Right renal pelvis (tissue), 4 donors: ENCODE measurements around the gene MAPT. TPM values are rescaled to one million over a fixed set of nuclear protein-coding genes. Genes with fewer than 3 reads are reported as not detected.
"Not testable (repeated sequence)": the region's sequence is repeated elsewhere in the genome, so short reads cannot be mapped to it uniquely, and the experiment has no call there.

Source experiments
- DNase-seq, 4 donors: peaks; one replicate each; pipeline ENCODE4 v3.0.0-alpha.2; 2013; ENCODE audit warnings: low read depth in 4 of 4, low spot score in 3 of 4, missing footprints in 1 of 4
- polyA plus RNA-seq, 4 donors: library from polyadenylated mRNA; unstranded; fragments of 120-200 nt; gene quantifications; one replicate each; pipeline ENCODE4 v1.2.1, GENCODE V29; 2013; ENCODE audit not compliant: insufficient read length in 4 of 4

MAPT gene
- polyA plus RNA-seq, 4 donors, result 8.8 to 12.7 (median 10.3) TPM

DNA sequence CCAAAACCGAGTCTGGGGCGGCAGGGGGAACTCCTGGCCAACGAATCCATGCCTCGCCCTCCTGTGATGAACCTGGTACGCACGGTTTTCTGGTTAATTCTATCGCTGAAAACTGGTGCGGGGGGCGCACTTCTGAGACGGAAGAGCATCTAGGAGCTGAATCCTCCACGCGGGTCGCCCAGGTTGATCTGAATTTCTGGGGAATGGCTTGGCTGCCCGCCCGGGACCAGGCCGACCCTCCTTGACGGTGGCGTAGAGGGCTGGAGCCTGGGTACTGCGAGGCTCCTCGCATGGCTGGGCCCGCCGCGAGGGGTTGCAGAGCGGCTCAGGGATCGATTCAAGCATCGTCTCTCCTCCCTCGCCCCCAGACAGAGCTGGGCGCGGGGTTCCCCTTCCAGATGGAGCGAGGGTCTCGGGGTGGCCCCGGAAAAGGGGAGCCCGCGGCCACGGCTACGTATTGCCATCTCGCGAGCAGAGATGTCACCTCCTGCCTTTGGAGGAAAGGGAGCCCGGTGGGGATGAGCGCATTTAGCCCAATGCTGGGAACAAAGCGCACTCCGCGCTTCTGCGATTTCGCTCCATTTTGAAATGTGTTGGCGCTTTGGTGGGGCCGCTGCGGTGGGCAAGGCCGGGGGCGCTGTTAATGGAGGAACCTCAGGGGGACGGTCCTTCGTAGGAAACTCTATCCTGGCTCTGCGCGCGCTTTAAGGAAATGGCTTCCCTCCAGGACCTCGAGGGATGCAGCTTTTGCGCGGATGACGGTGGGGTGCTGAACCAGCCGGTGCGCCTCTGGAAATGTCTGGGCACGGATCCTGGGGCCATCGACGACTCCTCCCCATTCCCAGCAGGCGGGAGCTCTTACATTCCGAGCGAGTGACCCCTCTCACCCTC, 2.7 kb downstream of the MAPT start:
- no peak for DNase-seq

DNA sequence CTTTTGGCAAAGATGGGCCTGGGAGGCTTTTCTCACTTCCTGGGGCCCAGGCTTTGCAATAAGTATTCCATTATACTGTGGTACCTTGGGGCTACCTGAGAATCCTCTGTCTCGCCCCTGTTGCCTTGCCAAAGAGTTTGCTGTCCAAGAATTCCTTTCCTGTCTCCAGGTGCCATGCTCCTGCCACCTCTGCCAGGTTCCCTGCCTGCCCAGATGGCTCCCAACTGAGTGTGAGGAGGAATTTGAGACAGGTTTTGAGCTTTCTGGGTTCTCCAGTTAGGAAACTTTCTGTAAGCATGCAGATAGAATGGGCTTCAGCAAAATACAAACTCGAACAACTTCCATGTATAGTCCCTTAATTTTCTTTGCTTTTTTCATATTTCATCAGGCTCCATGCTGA, 5.8 kb downstream of the MAPT start:
- DNase-seq, result no peak

DNA sequence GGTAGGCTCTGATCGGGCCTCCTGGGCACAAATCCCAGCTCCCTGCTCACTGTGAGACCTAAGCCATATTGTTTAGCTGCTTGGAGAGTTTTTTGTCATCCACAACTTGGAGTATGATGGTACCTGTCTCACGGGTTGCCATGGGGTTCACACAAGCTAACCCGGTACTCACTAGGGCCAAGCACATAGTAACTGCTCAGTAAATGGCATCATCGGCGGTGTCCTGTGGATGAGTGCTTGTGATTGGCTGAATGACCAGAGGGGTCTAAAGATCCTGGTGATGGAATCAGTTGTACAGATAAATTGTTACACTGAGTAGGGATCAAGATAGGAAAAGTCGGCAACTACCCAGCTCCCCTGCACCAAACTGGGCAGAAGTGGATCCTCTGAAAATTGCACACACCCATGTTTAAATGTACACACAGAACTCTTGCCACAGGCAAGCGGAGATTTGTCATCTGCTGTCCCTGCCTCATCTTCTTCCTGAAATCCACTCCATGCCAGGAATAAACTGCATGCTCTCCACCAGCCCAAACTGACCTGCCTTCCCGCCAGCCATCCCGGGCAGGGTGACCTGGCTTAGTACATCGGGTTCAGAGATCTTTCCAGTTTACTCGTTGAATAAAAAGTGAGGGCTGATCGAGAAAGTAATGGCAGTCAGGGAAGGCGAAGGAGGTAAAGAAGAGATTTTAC, 6.5 kb downstream of the MAPT start:
- no peak for DNase-seq

DNA sequence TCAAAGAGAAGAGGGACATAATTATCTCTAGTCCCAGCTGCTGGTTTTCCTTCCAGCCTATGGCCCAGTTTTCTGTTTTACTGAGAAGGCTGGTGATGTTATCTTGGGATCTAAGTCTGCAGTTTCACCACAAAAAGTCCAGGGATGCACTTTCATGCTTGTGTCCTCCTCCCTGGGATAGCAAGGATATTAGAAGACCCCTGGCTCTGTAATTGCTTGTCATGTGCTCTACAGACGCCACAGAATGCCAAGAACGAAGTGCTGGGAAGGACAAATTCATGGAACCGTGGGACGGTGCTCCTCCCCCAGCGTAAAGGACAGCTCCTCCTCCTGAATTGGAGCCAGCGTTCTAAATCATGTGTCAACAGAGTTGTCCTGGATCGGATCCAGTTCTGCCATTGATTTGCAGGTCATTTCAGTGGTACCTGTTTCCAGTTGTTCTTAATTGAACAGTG, 8.6 kb downstream of the MAPT start:
- no peak for DNase-seq

DNA sequence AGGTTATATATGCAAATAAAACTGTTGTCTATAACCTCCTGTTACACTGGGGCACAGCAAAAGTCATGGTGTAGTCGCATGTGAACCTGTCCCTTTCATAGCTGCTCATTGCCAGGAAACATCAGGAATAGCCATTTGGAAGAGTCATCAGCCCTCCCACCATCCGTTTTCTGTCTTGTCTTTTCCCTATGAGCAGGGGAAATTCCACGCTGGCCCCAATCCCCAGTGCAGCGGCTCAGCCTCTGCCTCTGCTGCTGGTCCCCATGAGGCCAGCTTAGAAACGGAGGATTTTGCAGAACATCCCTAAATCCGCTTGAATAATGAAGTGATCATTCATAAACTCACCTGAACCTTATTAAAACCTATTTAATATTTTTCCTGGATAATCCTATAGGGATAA, 10.5 kb downstream of the MAPT start:
- DNase-seq, result no peak

DNA sequence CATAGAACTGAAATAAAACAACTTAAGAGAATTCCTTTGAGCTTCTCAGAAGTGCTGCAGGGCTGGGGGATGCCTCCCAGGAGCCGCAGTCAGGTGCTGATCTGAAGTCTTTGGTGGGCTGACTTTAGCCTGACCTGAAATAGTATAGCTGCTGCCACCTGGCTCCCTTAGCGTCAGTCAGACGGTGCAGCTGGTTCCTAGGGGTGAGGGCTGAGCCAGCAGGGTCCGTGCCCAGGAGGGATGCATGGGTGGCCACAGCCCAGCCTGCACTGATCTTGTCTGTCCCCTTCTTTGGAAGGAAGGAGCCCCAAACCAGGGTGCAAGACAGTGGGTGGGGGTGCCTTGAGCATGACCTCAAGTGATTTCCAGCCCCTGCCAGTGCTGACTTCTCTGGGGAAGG, 11.5 kb downstream of the MAPT start:
- DNase-seq, result no peak

DNA sequence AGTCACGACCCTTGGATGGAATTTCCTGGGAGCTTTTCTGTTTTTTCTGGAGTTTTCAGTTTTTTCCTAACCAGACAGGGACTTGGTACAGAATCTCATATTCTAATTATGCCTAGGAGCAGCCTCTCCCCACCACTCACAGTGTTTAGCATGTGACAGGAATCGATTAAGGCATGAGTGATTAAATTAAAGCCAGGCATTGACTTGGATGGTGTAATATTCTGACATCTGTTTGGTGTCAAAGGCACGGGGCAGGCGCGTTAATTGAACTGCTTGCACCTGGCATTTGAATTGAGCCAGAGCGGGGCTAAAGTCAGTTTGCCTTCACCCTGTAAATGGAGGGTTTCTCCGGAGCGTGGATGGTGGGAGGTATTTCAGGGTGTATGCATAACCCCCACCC, 11.9 kb downstream of the MAPT start:
- DNase-seq, result no peak

DNA sequence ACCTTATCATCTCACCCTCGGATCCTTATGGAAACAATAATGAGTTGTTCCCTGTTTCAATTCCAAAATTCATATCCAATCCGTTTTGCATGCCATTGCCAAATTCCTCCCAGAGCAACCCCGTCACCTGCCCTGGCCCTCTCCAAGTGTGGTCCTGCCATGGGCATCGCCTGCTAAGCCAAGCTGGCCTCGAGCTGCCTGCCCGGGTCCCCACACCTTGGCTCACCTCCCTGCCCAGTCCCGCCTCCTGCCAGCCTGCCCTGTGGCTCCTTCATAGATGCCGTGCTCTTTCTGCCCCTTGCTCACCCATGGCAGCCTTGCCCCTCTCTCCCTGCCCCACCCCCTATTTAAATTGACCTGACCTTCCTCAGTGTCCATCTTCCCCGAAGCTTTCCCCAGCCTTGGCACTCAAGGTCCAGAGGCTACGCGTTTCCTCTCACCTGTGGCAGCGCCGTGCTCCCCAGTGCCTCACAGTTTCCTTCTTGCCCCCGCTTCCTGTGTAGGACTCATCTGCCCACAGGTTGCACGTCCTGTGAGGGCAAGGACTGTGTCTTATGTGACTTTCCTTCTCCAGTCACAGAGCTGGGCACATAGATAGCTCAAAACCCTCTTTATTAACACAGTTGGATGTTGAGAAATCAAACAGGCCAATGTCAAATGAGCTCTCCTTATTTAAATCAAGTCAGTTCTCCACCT, 12.7 kb downstream of the MAPT start:
- no peak for DNase-seq

DNA sequence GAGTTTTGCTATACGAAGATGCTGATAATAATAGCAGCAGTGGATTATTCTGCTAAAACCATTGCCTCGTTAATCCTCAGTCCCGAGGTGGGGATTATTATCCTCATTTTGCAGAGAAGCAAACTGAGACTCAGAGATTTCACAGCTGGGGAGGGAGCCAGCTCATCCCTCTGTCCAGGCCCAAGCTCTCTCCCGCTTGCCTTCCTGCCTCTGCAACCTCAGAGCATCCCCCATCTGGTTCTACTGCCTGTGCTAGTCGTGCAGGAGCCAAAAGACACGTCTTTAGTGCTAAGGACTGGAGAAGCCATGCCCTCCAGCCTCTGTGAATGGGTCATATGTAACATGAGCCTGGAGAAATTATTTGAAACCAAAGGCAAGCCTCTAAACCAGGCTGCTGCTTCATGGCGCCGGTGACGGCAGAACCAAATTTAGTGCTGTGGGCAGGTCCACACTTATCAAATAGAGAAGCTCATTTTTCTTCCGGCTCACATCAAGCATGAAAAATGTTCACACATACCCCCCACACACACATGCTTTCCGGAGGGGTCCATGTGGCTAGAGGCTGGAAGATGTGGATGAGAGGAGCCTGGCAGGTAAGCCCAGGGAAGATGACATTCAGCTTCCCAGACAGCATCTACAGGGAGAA, 13.5 kb downstream of the MAPT start:
- no peak for DNase-seq

DNA sequence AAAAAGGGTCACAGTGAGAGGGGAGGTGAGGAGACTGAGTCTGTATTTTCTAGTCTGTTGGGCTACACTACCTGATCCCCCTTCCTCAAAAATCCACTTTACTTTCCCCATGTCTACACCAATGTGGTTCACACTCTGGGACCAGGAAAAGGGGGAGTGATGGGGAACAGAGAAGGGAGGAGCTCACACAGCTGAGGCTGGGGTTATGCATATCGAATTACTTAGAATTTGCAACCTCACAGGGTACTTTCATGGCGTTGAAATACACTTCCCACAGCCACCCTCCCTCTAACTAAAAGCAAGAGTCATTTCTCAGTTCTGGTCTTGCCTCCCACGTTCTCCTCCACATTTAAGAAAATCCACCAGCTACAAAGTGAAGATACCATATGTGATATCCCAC, 14.1 kb downstream of the MAPT start:
- DNase-seq, result no peak

DNA sequence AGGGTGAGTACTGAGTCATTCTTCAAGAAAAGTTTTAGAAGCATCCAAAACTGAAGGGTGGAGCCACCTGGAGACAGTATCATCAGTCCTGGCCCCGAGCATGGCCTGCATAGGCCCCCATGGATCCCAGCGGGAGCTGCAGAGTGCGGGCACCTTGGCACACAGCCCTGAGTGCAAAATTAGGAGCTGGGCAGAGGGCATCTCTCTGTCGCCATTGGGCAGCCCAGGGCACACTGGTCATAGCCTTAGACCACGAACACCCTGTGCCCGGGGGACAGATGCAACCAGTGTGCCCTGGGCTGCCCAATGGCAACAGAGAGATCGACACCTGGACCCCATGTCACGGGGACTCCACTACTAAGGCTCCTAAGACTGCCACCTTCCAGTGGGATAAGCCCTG, 14.6 kb downstream of the MAPT start:
- DNase-seq, result no peak

DNA sequence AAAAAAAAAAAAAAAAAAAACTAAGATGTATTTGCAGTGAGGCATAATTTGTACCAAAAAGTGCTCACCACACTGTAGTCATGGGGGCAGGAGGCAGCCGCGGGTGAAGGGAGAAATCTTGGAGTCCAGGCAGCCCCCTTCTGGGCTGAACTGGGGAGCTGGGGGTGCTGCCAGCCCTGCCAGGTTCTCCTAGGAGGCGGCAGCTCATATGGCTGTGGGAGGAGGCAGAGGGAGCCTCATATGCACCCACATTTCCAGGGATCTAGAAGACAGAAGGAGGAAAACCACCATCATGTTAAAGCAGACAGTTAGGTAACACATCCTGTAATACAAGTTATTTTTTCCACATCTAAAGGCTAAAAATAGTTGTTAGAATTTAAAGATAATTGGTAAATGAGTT, 16.3 kb downstream of the MAPT start:
- DNase-seq, result no peak

DNA sequence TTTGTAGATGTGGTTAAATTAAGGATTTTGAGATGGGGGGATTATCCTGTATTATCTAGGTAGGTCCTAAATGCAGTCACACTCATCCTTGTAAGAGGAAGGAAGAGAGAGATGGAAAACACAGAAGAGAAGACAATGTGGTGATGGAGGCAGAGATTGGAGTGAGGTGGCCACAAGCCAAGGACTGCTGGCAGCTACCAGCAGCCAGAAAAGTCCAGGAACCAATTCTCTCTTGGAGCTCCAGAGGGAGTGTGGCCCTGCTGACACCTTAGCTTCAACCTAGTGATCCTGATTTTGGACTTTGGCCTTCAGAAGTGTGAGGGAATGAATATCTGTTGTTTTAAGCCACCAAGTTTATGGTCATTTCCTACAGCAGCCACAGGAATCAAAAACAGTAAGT, 18.0 kb downstream of the MAPT start:
- DNase-seq, result no peak

DNA sequence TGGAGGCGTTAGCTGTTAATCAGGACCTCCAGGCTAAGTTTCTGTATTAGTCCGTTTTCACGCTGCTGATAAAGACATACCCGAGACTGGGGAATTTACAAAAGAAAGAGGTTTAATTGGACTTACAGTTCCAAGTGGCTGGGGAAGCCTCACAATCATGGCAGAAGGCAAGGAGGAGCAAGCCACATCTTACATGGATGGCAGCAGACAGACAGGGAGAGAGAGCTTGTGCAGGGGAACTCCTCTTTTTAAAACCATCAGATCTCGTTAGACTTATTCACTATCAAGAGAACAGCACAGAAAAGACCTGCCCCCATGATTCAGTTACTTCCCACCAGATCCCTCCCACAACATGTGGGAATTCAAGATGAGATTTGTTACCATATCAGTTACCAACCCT, 18.7 kb downstream of the MAPT start:
- DNase-seq, result not testable (repeated sequence)

DNA sequence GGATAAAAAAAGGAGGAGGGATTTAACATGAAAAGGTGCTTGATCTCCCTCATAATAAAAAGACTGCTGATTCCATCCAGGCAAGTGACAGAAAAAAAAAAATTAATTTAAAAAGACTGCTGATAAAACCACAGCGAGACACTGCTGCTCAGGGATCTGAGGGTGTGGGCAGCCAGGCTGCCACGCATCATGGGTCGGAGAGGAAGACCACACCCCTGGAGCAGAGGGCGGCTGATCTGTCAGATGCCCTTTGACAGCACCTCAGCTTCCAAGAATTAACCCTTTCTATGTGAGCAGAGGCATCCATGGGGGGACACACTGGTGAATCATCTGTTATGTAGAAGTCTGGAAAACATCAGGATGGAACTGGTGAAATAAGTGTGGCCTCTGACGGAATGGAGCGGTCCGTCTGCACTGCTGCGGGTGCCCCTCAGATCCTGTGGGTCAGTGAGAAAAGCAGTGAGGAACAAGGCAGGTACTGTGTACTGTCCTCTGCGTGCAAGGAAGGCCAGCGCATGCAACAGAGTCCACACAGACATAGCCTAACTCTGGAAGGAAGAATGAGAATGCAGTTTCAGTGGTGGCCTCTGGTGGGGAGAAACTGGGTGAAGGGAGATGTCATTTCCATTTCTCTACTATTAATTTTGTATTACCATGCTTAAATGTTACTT, 19.8 kb downstream of the MAPT start:
- DNase-seq, result no peak

DNA sequence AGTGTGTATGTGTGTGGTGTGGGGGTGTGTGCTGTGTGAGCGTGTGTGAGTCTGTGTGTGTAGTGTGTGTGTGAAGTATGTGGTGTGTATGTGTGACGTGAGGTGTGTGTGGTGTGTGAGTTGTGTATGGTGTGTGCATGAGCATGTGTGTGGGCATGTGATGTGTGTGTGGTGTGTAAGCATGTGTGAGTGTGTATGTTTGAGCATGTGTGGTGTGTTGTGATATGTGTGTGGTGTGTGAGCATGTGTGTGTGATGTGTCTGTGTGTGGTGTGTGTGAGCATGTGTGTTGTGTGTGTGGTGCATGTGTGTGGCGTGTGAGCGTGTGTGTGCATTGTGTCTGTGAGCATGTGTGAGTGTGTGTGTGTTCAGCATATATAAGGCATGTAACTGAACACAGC, 20.9 kb downstream of the MAPT start:
- no peak for DNase-seq

DNA sequence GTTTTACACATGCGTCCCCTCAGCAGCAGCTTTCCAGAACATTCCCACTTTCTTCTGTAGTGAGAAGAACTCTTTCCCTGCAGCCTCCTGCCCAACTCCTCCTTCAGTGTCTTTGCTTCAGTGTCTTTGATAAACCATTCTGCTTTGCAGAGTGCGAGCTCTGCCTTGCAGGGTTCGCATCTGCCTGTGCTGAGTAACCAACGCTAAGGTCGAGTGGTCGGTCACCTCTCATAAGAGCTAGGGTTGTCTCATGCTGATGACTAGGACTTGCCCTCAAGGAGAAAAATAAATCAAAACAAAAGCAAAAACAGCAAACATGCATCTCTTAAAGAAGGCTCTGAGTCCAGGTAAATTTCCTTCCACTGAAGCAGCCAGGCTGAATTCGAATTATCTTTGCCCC, 22.7 kb downstream of the MAPT start:
- no peak for DNase-seq

DNA sequence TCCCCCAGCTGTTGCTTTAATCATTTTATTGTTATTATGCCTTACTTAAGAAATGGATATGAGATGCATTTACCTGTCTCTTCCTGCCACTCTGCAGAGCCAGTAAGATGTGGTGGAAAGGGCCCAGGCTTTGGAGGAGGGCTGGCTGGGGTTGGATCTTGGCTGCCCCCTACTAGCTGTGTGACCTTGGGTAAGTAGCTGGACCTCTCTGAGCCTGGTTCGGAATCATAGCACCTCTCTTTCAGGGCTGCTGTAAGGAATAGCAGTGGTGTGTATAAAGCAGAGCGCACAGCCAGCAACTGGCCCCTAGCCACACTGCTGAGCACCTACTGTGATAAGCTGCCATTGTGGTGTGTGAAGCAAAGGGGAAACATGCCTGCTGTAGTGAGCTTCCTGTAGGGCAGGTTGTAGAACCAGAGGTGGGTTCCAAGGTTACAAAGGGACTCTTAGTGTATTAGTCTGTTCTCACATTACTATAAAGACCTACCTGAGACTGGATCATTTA, 23.9 kb downstream of the MAPT start:
- no peak for DNase-seq

DNA sequence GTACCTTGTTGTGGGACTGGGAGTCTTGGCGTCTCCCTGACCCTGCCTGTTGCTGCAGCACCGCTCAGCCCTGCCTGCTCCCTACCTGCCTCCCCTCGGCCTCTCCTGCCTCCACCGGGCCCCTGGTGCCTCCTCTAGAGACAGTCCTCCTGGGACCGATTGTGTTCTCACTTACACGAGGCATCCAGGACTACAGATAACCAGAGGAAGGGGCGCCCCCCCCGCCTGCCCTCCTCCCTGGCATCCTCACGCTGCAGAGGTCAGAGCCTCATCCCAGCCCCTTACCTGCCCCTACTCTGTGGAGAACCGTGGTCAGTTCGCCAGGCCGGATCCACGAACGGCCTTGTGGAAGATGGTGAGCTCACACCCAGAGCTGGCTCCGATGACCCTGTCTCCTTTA, 24.8 kb downstream of the MAPT start:
- DNase-seq, result no peak

DNA sequence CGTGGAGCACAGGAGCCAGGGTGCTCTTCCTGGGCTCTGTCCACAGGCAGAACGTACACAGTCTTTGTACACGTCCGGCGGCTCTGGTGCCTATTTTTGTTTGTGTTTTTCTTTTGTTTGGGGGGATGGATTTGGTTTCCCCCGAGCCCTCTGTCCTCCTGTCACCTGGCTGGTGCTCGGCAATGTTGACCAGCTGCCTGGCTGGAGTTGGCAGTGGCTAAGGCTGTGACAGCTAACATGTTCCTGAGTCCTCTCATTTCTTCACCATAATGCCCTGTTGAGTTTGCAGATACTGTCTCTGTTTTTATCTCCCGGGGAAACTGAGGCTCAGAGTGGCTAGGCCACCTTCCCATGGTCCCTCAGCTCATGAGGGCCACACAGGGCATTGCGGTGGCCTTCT, 25.7 kb downstream of the MAPT start:
- DNase-seq, result no peak
